GM18507 (cell line): ENCODE data around the gene MLX.
"Not testable (repeated sequence)": the region's sequence is repeated elsewhere in the genome, so short reads cannot be mapped to it uniquely, and the experiment has no call there.

ENCODE experiments used
- DNase-seq: peaks from one replicate; pipeline ENCODE4 v3.0.0; 2011; ENCODE audit warnings: low read depth; ENCODE audit not compliant: insufficient read length; ENCODE audit errors: extremely low spot score
- FAIRE-seq: peaks from 2 replicates; lab custom pipeline; 2011; peaks lifted over from hg19 to GRCh38; lab: Jason Lieb, UNC

Gene MLX

DNA sequence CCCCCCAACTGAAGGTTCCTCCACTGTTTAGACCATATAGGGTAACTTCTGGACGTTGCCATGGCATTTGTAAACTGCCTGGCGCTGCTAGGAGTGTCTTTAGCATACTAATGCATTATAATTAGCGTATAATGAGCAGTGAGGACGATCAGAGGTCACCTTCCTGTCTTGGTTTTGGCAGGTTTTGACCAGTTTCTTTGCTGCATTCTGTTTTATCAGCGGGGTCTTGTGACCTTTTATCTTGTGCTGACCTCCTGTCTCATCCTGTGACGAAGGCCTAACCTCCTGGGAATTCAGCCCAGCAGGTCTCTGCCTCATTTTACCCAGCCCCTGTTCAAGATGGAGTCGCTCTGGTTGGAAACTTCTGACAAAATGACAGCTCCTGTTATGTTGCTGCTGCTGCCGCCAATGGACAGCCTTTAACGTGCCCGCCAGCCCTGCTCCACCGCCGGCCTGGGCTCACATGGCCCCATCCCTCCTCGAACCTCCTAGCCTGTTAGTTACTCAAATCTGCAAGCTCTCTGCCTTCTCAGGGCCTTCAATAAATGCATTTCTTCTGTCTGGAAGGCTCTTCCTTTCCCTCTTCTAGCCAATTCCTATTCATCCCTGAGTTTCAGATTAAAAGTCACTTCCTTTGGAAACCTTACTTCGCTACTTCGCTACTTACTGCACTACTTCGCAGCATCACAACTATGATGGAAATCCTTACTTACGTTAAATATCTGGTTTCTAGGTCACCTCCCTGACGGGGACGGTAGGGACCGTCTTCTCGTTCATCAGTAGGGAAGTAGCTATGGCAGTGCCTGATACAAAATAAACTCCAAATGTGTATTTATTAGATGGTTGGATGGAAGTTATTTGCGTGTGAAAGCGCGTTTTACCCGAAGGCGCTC is 31.5 kb upstream of the MLX start:
- FAIRE-seq (no peak), DNase-seq (no peak)

GRCh38 chr17:42536048-42536371 is 30.9 kb upstream of the MLX start, which contains the start of gene NAGLU:
Gene NAGLU (plus strand): TSS chr17:42536241. CDS start chr17:42536273, 32 bp downstream.
- FAIRE-seq (peak; percentile 84), DNase-seq (peak; percentile 99)

- DNase-seq (peak; percentile 83), FAIRE-seq (peak; percentile 52)
Measured at GRCh38 chr17:42536372-42537155, 30.3 kb upstream of the MLX start.

DNA sequence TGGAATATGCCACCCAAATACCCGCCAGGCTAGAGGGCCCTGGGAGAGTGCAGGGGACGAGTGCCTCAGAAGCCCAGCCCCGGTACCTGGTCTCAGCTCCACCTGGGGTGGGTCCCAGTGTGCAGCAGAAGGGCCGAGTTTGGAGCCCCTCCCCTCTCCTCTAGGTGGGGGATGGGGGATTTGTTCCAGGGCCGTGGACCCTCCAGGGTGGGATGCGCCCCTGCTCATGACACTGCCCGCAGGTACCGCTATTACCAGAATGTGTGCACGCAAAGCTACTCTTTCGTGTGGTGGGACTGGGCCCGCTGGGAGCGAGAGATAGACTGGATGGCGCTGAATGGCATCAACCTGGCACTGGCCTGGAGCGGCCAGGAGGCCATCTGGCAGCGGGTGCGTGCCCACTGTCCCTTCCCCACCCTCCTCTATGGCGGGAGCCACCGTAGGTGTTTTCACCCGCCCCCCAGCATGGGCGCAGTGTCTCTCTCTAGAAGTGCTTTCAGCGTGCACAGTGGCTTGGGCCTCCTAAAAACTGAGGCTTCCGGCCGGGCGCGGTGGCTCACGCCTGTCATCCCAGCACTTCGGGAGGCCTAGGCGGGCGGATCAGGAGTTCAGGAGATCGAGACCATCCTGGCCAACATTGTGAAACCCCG is 29.6 kb upstream of the MLX start:
- no peak for FAIRE-seq
- DNase-seq = no peak

DNA sequence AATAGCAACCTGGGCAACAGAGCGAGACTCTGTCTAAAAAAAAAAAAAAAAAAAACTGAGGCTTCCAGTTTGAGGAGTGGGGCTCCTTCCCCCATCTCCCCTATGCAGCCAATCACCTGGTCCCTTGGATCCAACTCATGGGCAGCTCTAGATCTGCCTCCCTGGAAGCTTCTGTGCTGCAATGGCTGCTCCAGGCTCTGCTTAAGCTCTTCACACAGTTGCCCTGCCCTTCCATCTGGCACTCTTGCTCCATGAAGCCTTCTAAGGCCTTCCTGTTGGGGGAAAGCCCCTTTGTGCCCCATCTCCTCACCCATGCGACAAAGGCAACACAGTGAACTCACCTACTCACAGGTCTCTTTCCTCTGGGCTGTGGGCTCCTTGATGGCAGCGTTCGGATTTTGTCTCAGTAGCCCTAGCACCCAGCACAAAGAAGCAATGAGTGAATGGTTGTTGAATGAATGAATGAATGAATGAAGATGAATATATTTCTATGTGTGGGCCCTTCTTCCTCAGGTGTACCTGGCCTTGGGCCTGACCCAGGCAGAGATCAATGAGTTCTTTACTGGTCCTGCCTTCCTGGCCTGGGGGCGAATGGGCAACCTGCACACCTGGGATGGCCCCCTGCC is 29.0 kb upstream of the MLX start:
- FAIRE-seq = no peak
- DNase-seq = no peak

GRCh38 chr17:42538482-42538881 is 28.4 kb upstream of the MLX start:
- FAIRE-seq (no peak), DNase-seq (no peak)

GRCh38 chr17:42540558-42540957 is 26.3 kb upstream of the MLX start:
- not testable (repeated sequence) for DNase-seq, FAIRE-seq

- no peak for FAIRE-seq
- no peak for DNase-seq
Measured at GRCh38 chr17:42541041-42541833, 25.7 kb upstream of the MLX start.

DNA sequence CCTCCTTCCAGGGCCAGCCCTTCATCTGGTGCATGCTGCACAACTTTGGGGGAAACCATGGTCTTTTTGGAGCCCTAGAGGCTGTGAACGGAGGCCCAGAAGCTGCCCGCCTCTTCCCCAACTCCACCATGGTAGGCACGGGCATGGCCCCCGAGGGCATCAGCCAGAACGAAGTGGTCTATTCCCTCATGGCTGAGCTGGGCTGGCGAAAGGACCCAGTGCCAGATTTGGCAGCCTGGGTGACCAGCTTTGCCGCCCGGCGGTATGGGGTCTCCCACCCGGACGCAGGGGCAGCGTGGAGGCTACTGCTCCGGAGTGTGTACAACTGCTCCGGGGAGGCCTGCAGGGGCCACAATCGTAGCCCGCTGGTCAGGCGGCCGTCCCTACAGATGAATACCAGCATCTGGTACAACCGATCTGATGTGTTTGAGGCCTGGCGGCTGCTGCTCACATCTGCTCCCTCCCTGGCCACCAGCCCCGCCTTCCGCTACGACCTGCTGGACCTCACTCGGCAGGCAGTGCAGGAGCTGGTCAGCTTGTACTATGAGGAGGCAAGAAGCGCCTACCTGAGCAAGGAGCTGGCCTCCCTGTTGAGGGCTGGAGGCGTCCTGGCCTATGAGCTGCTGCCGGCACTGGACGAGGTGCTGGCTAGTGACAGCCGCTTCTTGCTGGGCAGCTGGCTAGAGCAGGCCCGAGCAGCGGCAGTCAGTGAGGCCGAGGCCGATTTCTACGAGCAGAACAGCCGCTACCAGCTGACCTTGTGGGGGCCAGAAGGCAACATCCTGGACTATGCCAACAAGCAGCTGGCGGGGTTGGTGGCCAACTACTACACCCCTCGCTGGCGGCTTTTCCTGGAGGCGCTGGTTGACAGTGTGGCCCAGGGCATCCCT is 23.5 kb upstream of the MLX start:
- no peak for FAIRE-seq
- no peak for DNase-seq

- FAIRE-seq (no peak), DNase-seq (no peak)
Measured at GRCh38 chr17:42544874-42545283, 22.0 kb upstream of the MLX start.

- DNase-seq, FAIRE-seq: not testable (repeated sequence)
Measured at GRCh38 chr17:42545755-42546505, 21.0 kb upstream of the MLX start.

DNA sequence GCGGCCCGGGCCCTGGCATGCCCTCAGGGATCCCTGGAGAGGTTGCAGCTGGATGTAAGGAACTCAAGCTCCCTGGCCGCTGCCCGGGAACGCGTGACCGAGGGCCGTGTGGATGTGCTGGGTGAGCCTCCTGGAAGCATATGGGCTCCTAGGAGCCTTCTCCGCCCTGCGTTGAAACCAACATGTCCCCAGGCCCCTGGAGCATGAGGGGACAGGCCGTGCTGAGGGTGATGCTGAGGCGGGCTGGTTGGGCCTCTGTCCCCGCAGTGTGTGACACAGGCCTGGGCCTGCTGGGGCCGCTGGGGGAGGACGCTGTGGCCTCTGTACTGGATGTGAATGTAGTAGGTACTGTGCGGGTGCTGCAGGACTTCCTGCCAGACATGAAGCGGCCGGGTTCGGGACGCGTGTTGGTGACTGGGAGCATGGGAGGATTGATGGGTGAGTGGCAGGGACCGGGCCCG is 19.9 kb upstream of the MLX start:
- DNase-seq = no peak
- no peak for FAIRE-seq

DNA sequence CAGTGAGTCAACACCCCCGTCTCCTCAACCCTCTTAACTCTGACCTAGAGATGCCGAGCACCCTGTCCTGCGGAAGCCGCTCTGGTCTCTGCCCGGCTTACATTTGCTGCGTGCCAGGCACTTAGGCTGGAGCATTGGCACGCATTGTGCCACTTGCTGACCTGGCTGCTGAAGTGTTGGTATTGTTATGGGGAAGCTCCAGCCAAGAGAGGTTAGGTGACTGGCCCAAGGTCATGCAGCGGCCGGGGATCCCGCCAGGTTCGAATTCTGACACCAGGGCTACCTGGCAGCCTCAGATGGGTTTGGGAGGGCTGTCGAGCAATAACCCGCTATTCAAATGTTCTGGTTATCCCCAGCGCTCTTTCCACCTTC is 19.2 kb upstream of the MLX start:
- FAIRE-seq (no peak), DNase-seq (no peak)

DNA sequence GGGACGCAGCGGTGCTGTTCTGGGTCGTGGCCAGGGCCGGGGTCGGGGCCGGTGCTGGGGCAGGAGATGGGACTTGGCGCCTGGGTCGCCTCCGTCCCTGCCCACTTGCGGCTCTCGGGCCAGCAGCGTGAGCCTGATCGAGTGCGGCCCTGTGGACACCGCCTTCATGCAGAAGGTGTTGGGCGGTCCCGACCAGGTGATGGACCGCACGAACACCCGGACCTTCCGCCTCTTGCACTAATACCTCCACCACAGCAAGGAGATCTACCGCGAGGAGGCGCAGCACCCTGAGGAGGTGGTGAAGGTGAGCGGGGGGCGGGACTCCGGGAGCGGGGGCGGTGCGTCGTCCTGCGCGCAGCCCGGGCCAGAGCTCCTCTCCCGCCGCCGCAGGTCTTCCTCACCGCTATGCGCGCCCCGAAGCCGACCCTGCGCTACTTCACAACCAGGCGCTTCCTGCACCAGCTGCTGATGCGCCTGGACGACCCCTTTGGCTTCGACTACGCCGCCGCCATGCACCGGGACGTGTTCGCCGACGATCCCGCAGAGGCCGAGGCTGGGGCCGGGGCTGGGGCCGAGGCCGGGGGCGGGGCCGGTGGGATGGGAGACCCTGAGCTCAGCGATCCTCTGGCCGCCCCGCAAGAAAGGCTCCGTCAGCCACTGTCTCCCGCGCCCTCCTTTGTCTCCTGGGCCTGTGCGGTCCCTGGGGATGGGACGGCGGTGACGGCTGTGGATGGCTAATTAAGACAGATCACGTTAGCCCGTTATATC is 18.6 kb upstream of the MLX start:
- DNase-seq (peak; percentile 90), FAIRE-seq (peak; percentile 94)

DNA sequence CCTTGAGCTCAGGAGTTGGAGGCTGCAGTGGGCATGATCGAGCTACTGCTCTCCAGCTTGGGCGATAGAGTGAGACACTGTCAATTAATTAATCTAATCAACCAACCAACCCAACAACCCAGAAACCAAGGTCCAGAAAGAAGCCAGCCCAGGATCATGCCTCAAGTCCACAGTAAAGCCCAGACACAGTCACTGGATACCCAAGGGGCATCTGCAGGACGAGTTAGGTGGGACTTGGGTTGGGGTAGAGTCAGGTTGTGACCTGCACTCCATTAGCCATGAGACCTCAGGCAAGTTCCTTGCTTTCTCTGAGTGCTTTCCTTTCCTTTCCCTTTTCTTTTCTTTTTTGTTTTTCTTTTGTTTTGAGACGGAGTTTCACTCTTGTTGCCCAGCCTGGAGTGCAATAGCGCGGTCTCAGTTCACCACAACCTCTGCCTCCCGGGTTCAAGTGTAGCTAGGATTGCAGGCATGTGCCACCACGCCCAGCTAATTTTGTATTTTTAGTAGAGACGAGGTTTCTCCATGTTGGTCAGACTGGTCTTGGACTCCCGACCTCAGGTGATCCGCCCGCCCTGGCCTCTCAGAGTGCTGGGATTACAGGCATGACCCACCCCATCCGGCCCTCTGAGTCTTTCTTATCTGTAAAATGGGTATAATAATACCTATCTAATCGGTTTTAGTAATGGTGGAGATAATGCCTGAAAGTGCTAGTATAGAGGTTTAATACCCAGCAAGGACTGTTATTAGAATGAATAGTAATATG is 17.7 kb upstream of the MLX start:
- FAIRE-seq (peak; percentile 38), DNase-seq (no peak)

- FAIRE-seq, DNase-seq: not testable (repeated sequence)
Measured at GRCh38 chr17:42552736-42553135, 14.2 kb upstream of the MLX start, which contains the start of gene HSD17B1. Gene HSD17B1 (plus strand): TSS chr17:42552923. CDS start chr17:42552934, 11 bp downstream.
